Erythroblast (primary cell): Measurements from ENCODE around the gene GRP.

Experiments used
- GATA1 ChIP-seq: IDR thresholded peaks from 2 replicates; pipeline ENCODE4 v1.6.1; 2011; ENCODE audit warnings: low read depth, mild to moderate bottlenecking, control low read depth, low read length, moderate library complexity
- POLR2A ChIP-seq: IDR thresholded peaks from 2 replicates; pipeline ENCODE4 v1.6.1; 2011; ENCODE audit warnings: mild to moderate bottlenecking, low read length

- TF ChIP-seq POLR2A (no peak), GATA1 (no peak)
These were observed at the start of gene GRP for GRCh38 chr18:59219672-59220163.
